Nephron progenitor cell (in vitro differentiated cells): ENCODE measurements around the gene TMEM208.

Experiments
- DNase-seq: peaks from one replicate; pipeline ENCODE4 v3.0.0; 2021
- H3K27ac Mint-ChIP-seq: 2 replicates; pipeline ENCODE4 v1.8.0; 2021; ENCODE audit warnings: mild to moderate bottlenecking, moderate library complexity, mixed read lengths
- H3K27me3 Mint-ChIP-seq: 2 replicates; pipeline ENCODE4 v1.8.0; 2021; ENCODE audit warnings: mild to moderate bottlenecking, low read depth, mixed read lengths; ENCODE audit not compliant: poor library complexity
- H3K36me3 Mint-ChIP-seq: 2 replicates; pipeline ENCODE4 v1.8.0; 2021; ENCODE audit warnings: low read depth, mixed read lengths
- H3K4me1 Mint-ChIP-seq: 2 replicates; pipeline ENCODE4 v1.8.0; 2021; ENCODE audit warnings: mixed read lengths
- H3K4me3 Mint-ChIP-seq: 2 replicates; pipeline ENCODE4 v1.8.0; 2021; ENCODE audit warnings: mild to moderate bottlenecking, moderate library complexity, mixed read lengths
- H3K9me3 Mint-ChIP-seq: 2 replicates; pipeline ENCODE4 v1.8.0; 2021; ENCODE audit warnings: mild to moderate bottlenecking, moderate library complexity, mixed read lengths
- TF ChIP-seq, protein P1 (sequence below): fragments of 200-600 bp; sonication (generic); IDR thresholded peaks from 2 replicates; pipeline ENCODE4 v1.5.0; 2021; ENCODE audit warnings: antibody characterized with exemption

The TMEM208 gene

DNA sequence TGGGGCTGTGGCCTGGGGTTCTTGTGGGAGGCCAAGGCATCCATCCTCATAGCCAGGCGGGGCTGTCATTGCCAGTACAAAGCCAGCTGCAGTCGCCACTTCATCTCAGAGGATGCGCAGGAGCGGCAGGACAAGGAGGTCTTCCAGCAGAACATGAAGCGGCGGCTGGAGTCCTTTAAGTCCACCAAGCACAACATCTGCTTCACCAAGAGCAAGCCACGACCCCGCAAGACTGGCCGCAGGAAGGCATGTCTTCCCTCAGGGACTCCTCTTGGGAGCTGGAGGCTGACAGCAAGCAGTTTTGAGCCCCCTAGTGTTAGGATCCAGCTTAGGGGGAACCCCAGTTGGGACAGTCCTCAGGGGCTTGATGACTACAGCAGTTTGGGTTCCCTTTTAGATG, 37.3 kb downstream of the TMEM208 start:
- H3K36me3 Mint-ChIP-seq: no peaks in the 10 kb centered on the region
- H3K4me1 Mint-ChIP-seq: peaks cover 16% of the 10 kb centered on the region
- no peak overlapping the region for H3K27ac Mint-ChIP-seq
- peaks cover 39% of the 10 kb centered on the region for H3K27me3 Mint-ChIP-seq
- H3K4me3 Mint-ChIP-seq: no peak overlapping the region
- TF ChIP-seq, protein P1, sequence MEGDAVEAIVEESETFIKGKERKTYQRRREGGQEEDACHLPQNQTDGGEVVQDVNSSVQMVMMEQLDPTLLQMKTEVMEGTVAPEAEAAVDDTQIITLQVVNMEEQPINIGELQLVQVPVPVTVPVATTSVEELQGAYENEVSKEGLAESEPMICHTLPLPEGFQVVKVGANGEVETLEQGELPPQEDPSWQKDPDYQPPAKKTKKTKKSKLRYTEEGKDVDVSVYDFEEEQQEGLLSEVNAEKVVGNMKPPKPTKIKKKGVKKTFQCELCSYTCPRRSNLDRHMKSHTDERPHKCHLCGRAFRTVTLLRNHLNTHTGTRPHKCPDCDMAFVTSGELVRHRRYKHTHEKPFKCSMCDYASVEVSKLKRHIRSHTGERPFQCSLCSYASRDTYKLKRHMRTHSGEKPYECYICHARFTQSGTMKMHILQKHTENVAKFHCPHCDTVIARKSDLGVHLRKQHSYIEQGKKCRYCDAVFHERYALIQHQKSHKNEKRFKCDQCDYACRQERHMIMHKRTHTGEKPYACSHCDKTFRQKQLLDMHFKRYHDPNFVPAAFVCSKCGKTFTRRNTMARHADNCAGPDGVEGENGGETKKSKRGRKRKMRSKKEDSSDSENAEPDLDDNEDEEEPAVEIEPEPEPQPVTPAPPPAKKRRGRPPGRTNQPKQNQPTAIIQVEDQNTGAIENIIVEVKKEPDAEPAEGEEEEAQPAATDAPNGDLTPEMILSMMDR: no peak
- DNase-seq: no peak
- H3K9me3 Mint-ChIP-seq: no peaks in the 10 kb centered on the region

DNA sequence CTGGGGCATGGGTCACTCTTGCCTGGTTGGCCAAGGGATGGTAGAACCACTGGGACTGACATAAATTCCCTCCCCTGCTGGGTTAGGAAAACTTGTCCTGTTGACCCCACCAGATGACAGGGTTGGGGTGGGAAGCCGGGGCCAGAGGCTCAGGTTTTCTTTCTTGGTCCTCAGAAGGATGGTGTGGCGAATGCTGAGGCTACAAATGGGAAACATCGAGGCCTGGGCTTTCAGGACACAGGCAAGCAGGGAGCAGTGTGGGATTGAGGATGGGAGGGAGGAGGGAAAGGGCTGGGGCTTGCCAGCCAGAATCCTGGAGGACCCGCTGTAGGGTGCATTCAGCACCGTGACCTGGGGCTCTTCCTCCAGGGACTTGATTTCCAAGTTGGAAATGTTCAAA, 37.9 kb downstream of the TMEM208 start:
- Mint-ChIP-seq H3K4me3 (no peak overlapping the region), H3K9me3 (no peaks in the 10 kb centered on the region), H3K27me3 (peaks cover 36% of the 10 kb centered on the region), H3K36me3 (no peaks in the 10 kb centered on the region), H3K4me1 (peaks cover 11% of the 10 kb centered on the region), H3K27ac (no peak overlapping the region)
- no peak for DNase-seq
- TF ChIP-seq, protein P1: no peak

DNA sequence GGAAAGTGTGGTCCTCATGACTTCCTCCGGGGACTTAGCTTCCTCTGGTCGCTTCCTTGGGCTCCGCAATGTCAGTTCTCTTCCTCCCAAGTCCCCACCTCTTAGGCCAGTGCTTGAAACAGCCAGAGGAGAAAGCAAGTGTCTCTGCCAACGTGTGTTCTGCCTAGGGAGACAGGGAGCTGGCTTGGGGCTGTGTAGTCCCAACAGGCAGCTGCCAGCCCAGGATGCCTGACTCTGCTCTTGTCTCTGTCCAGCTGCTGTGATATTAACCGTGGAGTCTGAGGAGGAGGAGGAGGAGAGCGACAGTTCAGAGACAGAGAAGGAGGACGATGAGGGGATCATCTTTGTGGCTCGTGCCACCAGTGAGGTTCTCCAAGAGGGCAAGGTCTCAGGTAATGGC, 38.9 kb downstream of the TMEM208 start:
- peaks cover 35% of the 10 kb centered on the region for H3K27me3 Mint-ChIP-seq
- H3K36me3 Mint-ChIP-seq: no peaks in the 10 kb centered on the region
- no peak overlapping the region for H3K4me3 Mint-ChIP-seq
- DNase-seq: no peak
- H3K9me3 Mint-ChIP-seq: no peaks in the 10 kb centered on the region
- TF ChIP-seq, protein P1: no peak
- no peak overlapping the region for H3K27ac Mint-ChIP-seq
- peaks cover 3% of the 10 kb centered on the region for H3K4me1 Mint-ChIP-seq

DNA sequence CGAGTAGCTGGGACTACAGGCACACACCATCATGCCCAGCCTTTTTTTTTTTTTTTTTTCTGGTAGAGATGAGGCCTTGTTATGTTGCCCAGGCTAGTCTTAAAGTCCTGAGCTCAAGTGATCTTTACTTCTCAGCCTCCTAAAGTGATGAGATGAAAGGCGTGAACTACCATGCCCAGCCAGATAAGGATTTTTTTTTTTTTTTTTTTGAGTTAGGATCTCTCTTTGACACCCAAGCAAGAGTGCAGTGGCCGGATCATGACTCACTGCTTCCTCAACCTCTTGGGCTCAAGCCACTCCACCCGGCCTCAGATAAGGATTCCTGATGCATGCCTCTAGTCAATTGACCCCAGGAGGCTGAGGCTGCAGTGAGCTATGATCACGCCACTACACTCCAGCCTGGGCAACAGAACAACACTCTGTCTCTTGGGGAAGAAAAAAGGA, 41.2 kb downstream of the TMEM208 start:
- Mint-ChIP-seq H3K36me3 (no peaks in the 10 kb centered on the region), H3K27ac (no peak overlapping the region), H3K4me1 (no peaks in the 10 kb centered on the region), H3K4me3 (no peak overlapping the region), H3K9me3 (no peaks in the 10 kb centered on the region), H3K27me3 (peaks cover 20% of the 10 kb centered on the region)
- no peak for DNase-seq
- TF ChIP-seq, protein P1: no peak

DNA sequence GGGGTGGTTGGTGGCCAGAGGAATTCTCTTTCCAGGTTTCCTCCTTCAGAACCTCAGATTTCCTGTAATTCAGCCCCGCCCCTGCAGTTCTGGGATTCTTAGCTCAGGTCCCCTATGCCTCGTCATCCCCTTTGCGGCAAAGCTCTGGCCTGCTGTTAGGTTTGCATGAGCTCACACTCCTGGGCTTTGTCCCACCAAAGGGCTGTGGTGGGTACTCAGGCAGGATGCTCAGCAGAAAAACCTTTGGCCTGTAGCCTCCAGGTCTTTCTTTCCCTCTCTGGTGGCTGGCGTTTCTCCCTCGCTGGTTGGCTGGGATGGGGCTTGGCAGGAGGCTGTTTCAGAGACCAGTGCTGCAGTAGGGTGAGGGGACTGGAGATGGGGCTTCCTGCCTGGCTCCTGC, 42.8 kb downstream of the TMEM208 start:
- Mint-ChIP-seq H3K9me3 (no peaks in the 10 kb centered on the region), H3K4me3 (no peak overlapping the region), H3K27me3 (peaks cover 10% of the 10 kb centered on the region), H3K27ac (no peak overlapping the region), H3K36me3 (no peaks in the 10 kb centered on the region), H3K4me1 (no peaks in the 10 kb centered on the region)
- DNase-seq: no peak
- TF ChIP-seq, protein P1: no peak

DNA sequence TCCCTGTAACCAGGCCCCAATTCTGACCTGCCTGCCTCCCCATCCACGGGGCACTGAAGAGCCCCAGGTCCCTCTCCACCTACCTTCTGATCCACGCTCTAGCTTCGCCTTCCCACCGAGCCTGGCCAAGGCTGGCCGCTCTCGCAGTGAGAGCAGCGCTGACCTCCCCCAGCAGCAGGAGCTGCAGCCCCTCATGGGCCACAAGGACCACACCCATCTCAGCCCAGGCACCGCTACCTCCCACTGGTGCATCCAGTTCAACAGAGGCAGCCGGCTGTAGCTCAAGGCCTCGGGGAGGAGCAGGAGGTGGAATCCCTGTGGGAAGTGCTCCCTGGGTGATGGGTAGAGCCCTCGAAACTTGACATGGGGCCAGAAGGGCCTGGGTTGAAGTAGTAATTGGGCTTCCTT, 44.0 kb downstream of the TMEM208 start:
- H3K36me3 Mint-ChIP-seq: no peaks in the 10 kb centered on the region
- H3K4me3 Mint-ChIP-seq: no peak overlapping the region
- H3K9me3 Mint-ChIP-seq: no peaks in the 10 kb centered on the region
- H3K4me1 Mint-ChIP-seq: no peaks in the 10 kb centered on the region
- peaks cover 4% of the 10 kb centered on the region for H3K27me3 Mint-ChIP-seq
- TF ChIP-seq, protein P1: no peak
- no peak for DNase-seq
- H3K27ac Mint-ChIP-seq: no peak overlapping the region
